D341Med (cell line): Measurements from ENCODE around the gene MYORG.
A peak's percentile ranks its signal among the peaks of the same experiment; 100 is the strongest.

Source experiments
- DNase-seq: peaks from one replicate; pipeline ENCODE4 v3.0.0; 2012; ENCODE audit warnings: low spot score

MYORG gene

GRCh38 chr9:34384368-34385165 lies 7.9 kb upstream of the MYORG start:
- no peak for DNase-seq

GRCh38 chr9:34383904-34384303 lies 7.2 kb upstream of the MYORG start:
- no peak for DNase-seq

GRCh38 chr9:34382879-34383278 lies 6.2 kb upstream of the MYORG start:
- DNase-seq, result no peak

- peak; percentile 10 for DNase-seq
Observed at GRCh38 chr9:34382054-34382453, 5.4 kb upstream of the MYORG start.

GRCh38 chr9:34381323-34381722 lies 4.6 kb upstream of the MYORG start:
- DNase-seq, result no peak

- peak; percentile 89 for DNase-seq
Observed at GRCh38 chr9:34380511-34381315, 4.0 kb upstream of the MYORG start.

GRCh38 chr9:34380034-34380510 lies 3.4 kb upstream of the MYORG start:
- DNase-seq, result peak; percentile 31

GRCh38 chr9:34379334-34380033 lies 2.8 kb upstream of the MYORG start:
- DNase-seq, result peak; percentile 83

GRCh38 chr9:34378376-34379060 lies 1.8 kb upstream of the MYORG start:
- DNase-seq, result peak; percentile 10

GRCh38 chr9:34377404-34377746 lies 677 bp upstream of the MYORG start:
- no peak for DNase-seq

- DNase-seq, result peak; percentile 47
Observed at GRCh38 chr9:34375901-34376595, 650 bp downstream of the MYORG start.

GRCh38 chr9:34374905-34375552 lies 1.7 kb downstream of the MYORG start:
- peak; percentile 75 for DNase-seq

- DNase-seq, result no peak
Observed at GRCh38 chr9:34374339-34374738, 2.4 kb downstream of the MYORG start.

- DNase-seq, result no peak
Observed at GRCh38 chr9:34373749-34374148, 2.9 kb downstream of the MYORG start.

GRCh38 chr9:34372467-34373011 lies 4.2 kb downstream of the MYORG start:
- DNase-seq, result peak; percentile 15

- DNase-seq, result peak; percentile 10
Observed at GRCh38 chr9:34371886-34372466, 4.7 kb downstream of the MYORG start.

- no peak for DNase-seq
Observed at GRCh38 chr9:34370970-34371880, 5.5 kb downstream of the MYORG start.

- no peak for DNase-seq
Observed at GRCh38 chr9:34370335-34370969, 6.2 kb downstream of the MYORG start.

GRCh38 chr9:34369636-34370035 lies 7.1 kb downstream of the MYORG start:
- no peak for DNase-seq
